Measurements from ENCODE around the gene OR2A25.

Gene OR2A25

GRCh38 chr7:144109283-144109682, 39.7 kb downstream of the OR2A25 start, which contains the start of gene OR2A2:
TSS of gene OR2A2 (plus strand) at chr7:144109583. CDS start at chr7:144109583, 0 bp downstream.
- no peaks in the 10 kb centered on the region for H4K20me1 ChIP-seq (ENCODE audit: insufficient read depth, low read length, poor library complexity, severe bottlenecking)
- no peaks in the 10 kb centered on the region for H3K36me3 ChIP-seq (ENCODE audit: insufficient read depth, low read length)
- H3K27me3 ChIP-seq (ENCODE audit: insufficient read depth, low read length, poor library complexity, severe bottlenecking) = no peaks in the 10 kb centered on the region
- H3K79me2 ChIP-seq (ENCODE audit: insufficient read depth, low read length) = no peaks in the 10 kb centered on the region
- no peaks in the 10 kb centered on the region for H3K4me1 ChIP-seq (ENCODE audit: insufficient read depth, low read length, poor library complexity, severe bottlenecking)
- H3K4me3 ChIP-seq (ENCODE audit: low read length, poor library complexity, severe bottlenecking) = no peak within 1 kb of the TSS
- no peak within 1 kb of the TSS for H3K4me2 ChIP-seq (ENCODE audit: low read depth, low read length, poor library complexity, severe bottlenecking)
- H3F3A ChIP-seq (ENCODE audit: low read depth) = no peaks in the 10 kb centered on the region
- H3K9me3 ChIP-seq (ENCODE audit: insufficient read depth, low read depth, low read length) = no peaks in the 10 kb centered on the region
- no peaks in the 10 kb centered on the region for H3K9me2 ChIP-seq (replicated peaks; ENCODE audit: low read depth, low read length)
- no peak for TF ChIP-seq CTCF (conservative IDR thresholded peaks at IDR 0.05; ENCODE audit: low read length)
- TF ChIP-seq EZH2phosphoT487 (IDR thresholded peaks at IDR 0.05; ENCODE audit: borderline replicate concordance) = no peak
- no peak within 1 kb of the TSS for H2AFZ ChIP-seq (ENCODE audit: low read length)
- no peak within 1 kb of the TSS for H3K9ac ChIP-seq (ENCODE audit: low read depth, low read length, poor library complexity, severe bottlenecking)

GRCh38 chr7:144110272-144110671, 40.7 kb downstream of the OR2A25 start:
- H3K4me3 ChIP-seq (ENCODE audit: low read length, poor library complexity, severe bottlenecking) = no peak overlapping the region
- no peaks in the 10 kb centered on the region for H3K9me2 ChIP-seq (replicated peaks; ENCODE audit: low read depth, low read length)
- no peak overlapping the region for H3K4me2 ChIP-seq (ENCODE audit: low read depth, low read length, poor library complexity, severe bottlenecking)
- TF ChIP-seq CTCF (conservative IDR thresholded peaks at IDR 0.05; ENCODE audit: low read length) = no peak
- no peak for TF ChIP-seq EZH2phosphoT487 (IDR thresholded peaks at IDR 0.05; ENCODE audit: borderline replicate concordance)
- no peaks in the 10 kb centered on the region for H3K36me3 ChIP-seq (ENCODE audit: insufficient read depth, low read length)
- H3K79me2 ChIP-seq (ENCODE audit: insufficient read depth, low read length) = no peaks in the 10 kb centered on the region
- H3K9me3 ChIP-seq (ENCODE audit: insufficient read depth, low read depth, low read length) = no peaks in the 10 kb centered on the region
- no peaks in the 10 kb centered on the region for H3F3A ChIP-seq (ENCODE audit: low read depth)
- H3K27me3 ChIP-seq (ENCODE audit: insufficient read depth, low read length, poor library complexity, severe bottlenecking) = no peaks in the 10 kb centered on the region
- H4K20me1 ChIP-seq (ENCODE audit: insufficient read depth, low read length, poor library complexity, severe bottlenecking) = no peaks in the 10 kb centered on the region
- no peak overlapping the region for H3K9ac ChIP-seq (ENCODE audit: low read depth, low read length, poor library complexity, severe bottlenecking)
- no peak overlapping the region for H2AFZ ChIP-seq (ENCODE audit: low read length)
- H3K4me1 ChIP-seq (ENCODE audit: insufficient read depth, low read length, poor library complexity, severe bottlenecking) = no peaks in the 10 kb centered on the region

- Histone ChIP-seq H3K4me2 (ENCODE audit: low read depth, low read length, poor library complexity, severe bottlenecking) (no peak overlapping the region), H3K27me3 (ENCODE audit: insufficient read depth, low read length, poor library complexity, severe bottlenecking) (no peaks in the 10 kb centered on the region), H3K79me2 (ENCODE audit: insufficient read depth, low read length) (no peaks in the 10 kb centered on the region), H2AFZ (ENCODE audit: low read length) (no peak overlapping the region), H3K36me3 (ENCODE audit: insufficient read depth, low read length) (no peaks in the 10 kb centered on the region), H3K4me3 (ENCODE audit: low read length, poor library complexity, severe bottlenecking) (no peak overlapping the region), H3F3A (ENCODE audit: low read depth) (no peaks in the 10 kb centered on the region), H3K9ac (ENCODE audit: low read depth, low read length, poor library complexity, severe bottlenecking) (no peak overlapping the region), H3K9me2 (replicated peaks; ENCODE audit: low read depth, low read length) (no peaks in the 10 kb centered on the region), H4K20me1 (ENCODE audit: insufficient read depth, low read length, poor library complexity, severe bottlenecking) (no peaks in the 10 kb centered on the region), H3K9me3 (ENCODE audit: insufficient read depth, low read depth, low read length) (no peaks in the 10 kb centered on the region), H3K4me1 (ENCODE audit: insufficient read depth, low read length, poor library complexity, severe bottlenecking) (no peaks in the 10 kb centered on the region)
- TF ChIP-seq EZH2phosphoT487 (IDR thresholded peaks at IDR 0.05; ENCODE audit: borderline replicate concordance) = no peak
- TF ChIP-seq CTCF (conservative IDR thresholded peaks at IDR 0.05; ENCODE audit: low read length) = no peak
These were observed 44.0 kb downstream of the OR2A25 start for GRCh38 chr7:144113651-144114050.
